ENCODE measurements around the gene NFKB2. TPM values are rescaled to one million over a fixed set of nuclear protein-coding genes. Genes with fewer than 3 reads are reported as not detected.

NFKB2 gene
- total and polyA plus RNA-seq, 2 experiments from 2014 or later = 10.8 to 29.8 TPM

GRCh38 chr10:102400076-102400475, 4.6 kb downstream of the NFKB2 start:
- H3K9me3 ChIP-seq (ENCODE audit: low read depth) = no peaks in the 10 kb centered on the region
- no peak overlapping the region for H3K27ac ChIP-seq
- no peaks in the 10 kb centered on the region for H3K27me3 ChIP-seq
- no peaks in the 10 kb centered on the region for H3K36me3 ChIP-seq
- no peak for TF ChIP-seq CTCF (IDR thresholded peaks at IDR 0.05; ENCODE audit: low read depth, low read length)
- no peak overlapping the region for H3K4me3 ChIP-seq
- no peak for DNase-seq (ENCODE audit: low read depth in 1 of 2, low spot score in 1 of 2)
- H3K4me1 ChIP-seq (ENCODE audit: low read depth) = peaks cover 2% of the 10 kb centered on the region

- no peaks in the 10 kb centered on the region for H3K36me3 ChIP-seq
- DNase-seq (ENCODE audit: low read depth in 1 of 2, low spot score in 1 of 2) = no peak
- H3K4me3 ChIP-seq = no peak overlapping the region
- no peak overlapping the region for H3K27ac ChIP-seq
- H3K4me1 ChIP-seq (ENCODE audit: low read depth) = peaks cover 2% of the 10 kb centered on the region
- no peaks in the 10 kb centered on the region for H3K9me3 ChIP-seq (ENCODE audit: low read depth)
- no peak for TF ChIP-seq CTCF (IDR thresholded peaks at IDR 0.05; ENCODE audit: low read depth, low read length)
- no peaks in the 10 kb centered on the region for H3K27me3 ChIP-seq
These were observed 5.3 kb downstream of the NFKB2 start for GRCh38 chr10:102400598-102401341.

GRCh38 chr10:102401342-102401654, 5.8 kb downstream of the NFKB2 start:
- H3K27me3 ChIP-seq = no peaks in the 10 kb centered on the region
- no peak overlapping the region for H3K27ac ChIP-seq
- no peak for DNase-seq (ENCODE audit: low read depth in 1 of 2, low spot score in 1 of 2)
- H3K9me3 ChIP-seq (ENCODE audit: low read depth) = no peaks in the 10 kb centered on the region
- TF ChIP-seq CTCF (IDR thresholded peaks at IDR 0.05; ENCODE audit: low read depth, low read length) = no peak
- no peak overlapping the region for H3K4me3 ChIP-seq
- peaks cover 2% of the 10 kb centered on the region for H3K4me1 ChIP-seq (ENCODE audit: low read depth)
- H3K36me3 ChIP-seq = no peaks in the 10 kb centered on the region

GRCh38 chr10:102401735-102402511, 6.4 kb downstream of the NFKB2 start:
- H3K27ac ChIP-seq = no peak overlapping the region
- DNase-seq (ENCODE audit: low read depth in 1 of 2, low spot score in 1 of 2) = no peak
- H3K36me3 ChIP-seq = no peaks in the 10 kb centered on the region
- H3K9me3 ChIP-seq (ENCODE audit: low read depth) = no peaks in the 10 kb centered on the region
- TF ChIP-seq CTCF (IDR thresholded peaks at IDR 0.05; ENCODE audit: low read depth, low read length) = no peak
- no peak overlapping the region for H3K4me3 ChIP-seq
- H3K27me3 ChIP-seq = no peaks in the 10 kb centered on the region
- peaks cover 2% of the 10 kb centered on the region for H3K4me1 ChIP-seq (ENCODE audit: low read depth)

GRCh38 chr10:102402512-102402896, 7.0 kb downstream of the NFKB2 start:
- no peak overlapping the region for H3K27ac ChIP-seq
- TF ChIP-seq CTCF (IDR thresholded peaks at IDR 0.05; ENCODE audit: low read depth, low read length) = no peak
- peaks cover 2% of the 10 kb centered on the region for H3K4me1 ChIP-seq (ENCODE audit: low read depth)
- H3K27me3 ChIP-seq = peaks cover 2% of the 10 kb centered on the region
- H3K4me3 ChIP-seq = no peak overlapping the region
- no peaks in the 10 kb centered on the region for H3K36me3 ChIP-seq
- DNase-seq (ENCODE audit: low read depth in 1 of 2, low spot score in 1 of 2) = no peak
- H3K9me3 ChIP-seq (ENCODE audit: low read depth) = no peaks in the 10 kb centered on the region
